Loucy (cell line): Measurements from ENCODE around the gene GPER1.

Experiments
- EZH2phosphoT487 ChIP-seq: fragments of 200-600 bp; IDR thresholded peaks from 2 replicates; pipeline ENCODE4 v1.6.1; 2018; ENCODE audit warnings: antibody characterized with exemption, mild to moderate bottlenecking, moderate library complexity, borderline replicate concordance
- TF ChIP-seq, protein P1 (sequence below): fragments of 200-600 bp; sonication (generic); conservative IDR thresholded peaks from 2 replicates; pipeline ENCODE4 v1.5.1; 2014; ENCODE audit warnings: mild to moderate bottlenecking, antibody characterized with exemption, low read length

DNA sequence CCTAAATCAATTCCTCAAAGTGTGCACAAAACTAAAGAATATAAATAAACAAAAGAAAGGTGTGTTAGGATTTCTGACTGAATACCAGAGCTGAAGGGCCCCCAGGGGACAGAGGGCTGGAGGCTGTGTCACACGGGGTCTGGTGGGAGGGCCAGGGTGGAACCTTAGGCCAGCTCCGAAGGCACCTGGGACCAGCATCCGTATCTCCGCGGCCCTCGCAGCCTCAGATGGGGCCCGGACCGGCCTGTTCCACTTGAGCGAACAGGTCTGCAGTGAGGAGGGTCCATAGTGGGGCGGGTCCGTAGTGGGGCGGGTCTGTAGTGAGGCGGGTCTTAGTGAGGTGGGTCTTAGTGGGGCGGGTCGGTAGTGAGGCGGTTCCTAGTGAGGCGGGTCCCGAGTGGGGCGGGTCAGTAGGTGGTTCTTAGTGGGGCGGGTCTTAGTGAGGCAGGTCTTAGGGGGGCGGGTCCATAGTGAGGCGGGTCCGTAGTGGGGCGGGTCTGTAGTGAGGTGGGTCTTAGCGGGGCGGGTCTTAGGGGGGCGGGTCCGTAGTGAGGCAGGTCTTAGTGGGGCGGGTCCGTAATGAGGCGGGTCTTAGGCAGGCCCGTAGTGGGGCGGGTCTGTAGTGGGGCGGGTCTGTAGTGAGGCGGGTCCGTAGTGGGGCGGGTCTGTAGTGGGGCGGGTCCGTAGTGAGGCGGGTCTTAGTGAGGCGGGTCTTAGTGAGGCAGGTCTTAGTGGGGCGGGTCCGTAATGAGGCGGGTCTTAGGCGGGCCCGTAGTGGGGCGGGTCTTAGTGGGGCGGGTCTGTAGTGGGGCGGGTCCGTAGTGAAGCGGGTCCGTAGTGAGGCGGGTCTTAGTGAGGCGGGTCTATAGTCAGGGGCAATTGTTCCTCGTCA is 28.5 kb upstream of the GPER1 start:
- TF ChIP-seq, protein P1, sequence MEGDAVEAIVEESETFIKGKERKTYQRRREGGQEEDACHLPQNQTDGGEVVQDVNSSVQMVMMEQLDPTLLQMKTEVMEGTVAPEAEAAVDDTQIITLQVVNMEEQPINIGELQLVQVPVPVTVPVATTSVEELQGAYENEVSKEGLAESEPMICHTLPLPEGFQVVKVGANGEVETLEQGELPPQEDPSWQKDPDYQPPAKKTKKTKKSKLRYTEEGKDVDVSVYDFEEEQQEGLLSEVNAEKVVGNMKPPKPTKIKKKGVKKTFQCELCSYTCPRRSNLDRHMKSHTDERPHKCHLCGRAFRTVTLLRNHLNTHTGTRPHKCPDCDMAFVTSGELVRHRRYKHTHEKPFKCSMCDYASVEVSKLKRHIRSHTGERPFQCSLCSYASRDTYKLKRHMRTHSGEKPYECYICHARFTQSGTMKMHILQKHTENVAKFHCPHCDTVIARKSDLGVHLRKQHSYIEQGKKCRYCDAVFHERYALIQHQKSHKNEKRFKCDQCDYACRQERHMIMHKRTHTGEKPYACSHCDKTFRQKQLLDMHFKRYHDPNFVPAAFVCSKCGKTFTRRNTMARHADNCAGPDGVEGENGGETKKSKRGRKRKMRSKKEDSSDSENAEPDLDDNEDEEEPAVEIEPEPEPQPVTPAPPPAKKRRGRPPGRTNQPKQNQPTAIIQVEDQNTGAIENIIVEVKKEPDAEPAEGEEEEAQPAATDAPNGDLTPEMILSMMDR = no peak
- TF ChIP-seq EZH2phosphoT487 = no peak
